Measurements from ENCODE around the gene ZNF444. TPM values are rescaled to one million over a fixed set of nuclear protein-coding genes. Genes with fewer than 3 reads are reported as not detected.

ZNF444 gene
- total RNA-seq, result 38.7 TPM
- long read RNA-seq, full-length matches to known transcripts, result 22 of 44 reads
- long read RNA-seq, partial matches to known transcripts, result 3 of 44 reads
- long read RNA-seq, other reads (novel, unspliced or antisense), result 19 of 44 reads

GRCh38 chr19:56140583-56141416, at the start of gene ZNF444:
ZNF444 (plus strand) TSS chr19:56141287; CDS start chr19:56146912, 5,625 bp downstream.
- no peaks in the 10 kb centered on the region for H3K27me3 ChIP-seq (ENCODE audit: low read depth)
- peak within 1 kb of the TSS; percentile 75 for H3K4me3 ChIP-seq
- peak; percentile 89 to 94 for ATAC-seq
- H3K4me1 ChIP-seq, result peaks cover 52% of the 10 kb centered on the region
- peak; percentile 98 for DNase-seq
- H3K9me3 ChIP-seq, result no peaks in the 10 kb centered on the region
- peak within 1 kb of the TSS; percentile 90 for H3K27ac ChIP-seq
- intact Hi-C loops (cut with DNase I), result no loop called here
- H3K36me3 ChIP-seq, result no peaks in the 10 kb centered on the region
- TF ChIP-seq CTCF (IDR thresholded peaks at IDR 0.05), result no peak

- Histone ChIP-seq H3K9me3 (no peaks in the 10 kb centered on the region), H3K36me3 (peaks cover 49% of the 10 kb centered on the region)
Observed at GRCh38 chr19:56091751-56092546, 49.1 kb upstream of the ZNF444 start.

GRCh38 chr19:56092685-56093631, 48.1 kb upstream of the ZNF444 start:
- no peak overlapping the region for H3K27ac ChIP-seq
- intact Hi-C loops (cut with DNase I), result no loop called here
- ATAC-seq (no peak), DNase-seq (no peak)
- TF ChIP-seq CTCF (IDR thresholded peaks at IDR 0.05), result no peak
- peaks cover 47% of the 10 kb centered on the region for H3K36me3 ChIP-seq
- no peak overlapping the region for H3K4me3 ChIP-seq
- H3K27me3 ChIP-seq (ENCODE audit: low read depth), result no peaks in the 10 kb centered on the region
- no peaks in the 10 kb centered on the region for H3K9me3 ChIP-seq
- no peaks in the 10 kb centered on the region for H3K4me1 ChIP-seq

More at GRCh38 chr19:56091751-56092546, 49.1 kb upstream of the ZNF444 start:
- intact Hi-C loops (cut with DNase I), result no loop called here
- TF ChIP-seq CTCF (IDR thresholded peaks at IDR 0.05), result no peak
- H3K4me1 ChIP-seq, result no peaks in the 10 kb centered on the region
- peak overlapping the region; percentile 8 for H3K27ac ChIP-seq
- no peak for ATAC-seq
- H3K27me3 ChIP-seq (ENCODE audit: low read depth), result no peaks in the 10 kb centered on the region
- no peak for DNase-seq
- H3K4me3 ChIP-seq, result no peak overlapping the region

GRCh38 chr19:56094449-56094848, 46.6 kb upstream of the ZNF444 start:
- peaks cover 39% of the 10 kb centered on the region for H3K36me3 ChIP-seq
- intact Hi-C loops (cut with DNase I), result no loop called here

More at GRCh38 chr19:56094449-56094848, 46.6 kb upstream of the ZNF444 start:
- no peaks in the 10 kb centered on the region for H3K27me3 ChIP-seq (ENCODE audit: low read depth)
- H3K9me3 ChIP-seq, result no peaks in the 10 kb centered on the region
- H3K4me1 ChIP-seq, result no peaks in the 10 kb centered on the region
- no peak overlapping the region for H3K27ac ChIP-seq
- DNase-seq, result no peak
- H3K4me3 ChIP-seq, result no peak overlapping the region
- no peak for TF ChIP-seq CTCF (IDR thresholded peaks at IDR 0.05)
- ATAC-seq, result no peak

Data from lower lobe of right lung (tissue), 2 donors.